ENCODE results near the gene HPGD. TPM values are rescaled to one million over a fixed set of nuclear protein-coding genes. Genes with fewer than 3 reads are reported as not detected.
"Not testable (repeated sequence)": the region's sequence is repeated elsewhere in the genome, so short reads cannot be mapped to it uniquely, and the experiment has no call there.

Gene HPGD
- total and polyA plus RNA-seq, 2 of the 4 experiments (the other 2 are of a cell fraction): not detected

- H2BK120ac ChIP-seq (ENCODE audit: low read depth, low read length); H2BK15ac ChIP-seq (ENCODE audit: low read depth, low read length); BruUV-seq (replicated peaks); H2AK5ac ChIP-seq (ENCODE audit: low read depth, low read length); H3K36me3 ChIP-seq (ENCODE audit: control insufficient read depth, insufficient read depth, low read length); H3K14ac ChIP-seq (replicated peaks; ENCODE audit: low read depth, low read length); H4K8ac ChIP-seq (ENCODE audit: low read depth in 2 of 2, low read length in 2 of 2); H3K9me3 ChIP-seq (ENCODE audit: control insufficient read depth, insufficient read depth, low read length); H3K79me1 ChIP-seq (ENCODE audit: low read depth in 1 of 2, low read length in 2 of 2); H4K91ac ChIP-seq (ENCODE audit: insufficient read depth, low read depth, low read length); H2BK20ac ChIP-seq (ENCODE audit: low read depth, low read length); H3K4me3 ChIP-seq (ENCODE audit: insufficient read depth, low read depth, low read length); H2BK5ac ChIP-seq (ENCODE audit: low read depth, low read length, poor library complexity, severe bottlenecking); H4K20me1 ChIP-seq (ENCODE audit: insufficient read depth, low read length); intact Hi-C loops (cut with micrococcal nuclease); H3K23ac ChIP-seq (ENCODE audit: low read depth, low read length); ATAC-seq (ENCODE audit: low read depth); CTCF ChIA-PET; H3K56ac ChIP-seq (ENCODE audit: extremely low read depth, insufficient read depth, low read length); H2AK9ac ChIP-seq (replicated peaks; ENCODE audit: low read depth, low read length, poor library complexity); H3K4me1 ChIP-seq (ENCODE audit: control insufficient read depth, insufficient read depth, low read length); POLR2A ChIA-PET (ENCODE audit: unreplicated experiment); H3K4ac ChIP-seq (ENCODE audit: low read depth, low read length); H3K27ac ChIP-seq (ENCODE audit: insufficient read depth, low read length); H4K5ac ChIP-seq (ENCODE audit: low read depth, low read length); dilution Hi-C loops (cut with HindIII; ENCODE audit: low sequenced_read_pairs, unreplicated experiment); in situ Hi-C loops (cut with MboI; ENCODE audit: low sequenced_read_pairs); H3K27me3 ChIP-seq (ENCODE audit: control insufficient read depth, insufficient read depth, low read length); H2AFZ ChIP-seq (replicated peaks; ENCODE audit: low read length, poor library complexity); H3K9me1 ChIP-seq (ENCODE audit: insufficient read depth, low read length); H3K4me2 ChIP-seq (ENCODE audit: low read depth, low read length); DNase-seq; H3K18ac ChIP-seq (ENCODE audit: low read depth, low read length); H3K9ac ChIP-seq (ENCODE audit: low read depth, low read length): not testable (repeated sequence)
- peak; percentile 29; the same call in 1 of the 2 replicates for TF ChIP-seq MAFK (IDR thresholded peaks at IDR 0.05; ENCODE audit: low read depth, low read length)
- WGBS, 2 experiments (ENCODE audit: extremely low coverage in 2 of 2, insufficient read length in 1 of 2): 80% methylated on average over 1 of the region's 10 CpGs; no CpG with 5 or more reads in 1 of the 2 experiments
These were observed 33.9 kb downstream of the HPGD start for GRCh38 chr4:174488368-174488767.
